Spinal cord (tissue), 10 donors: ENCODE data around the gene DAPK3. TPM values are rescaled to one million over a fixed set of nuclear protein-coding genes. Genes with fewer than 3 reads are reported as not detected.
"Not testable (repeated sequence)": the region's sequence is repeated elsewhere in the genome, so short reads cannot be mapped to it uniquely, and the experiment has no call there.

Experiments used
- DNase-seq, 6 donors: peaks; one replicate each; pipeline versions ENCODE4 v3.0.0 to v3.0.0-alpha.2; 2013 to 2015; ENCODE audit warnings: low spot score in 6 of 6, low read depth in 4 of 6
- H3K27ac ChIP-seq: one replicate; pipeline ENCODE4 v1.5.1; 2013; ENCODE audit warnings: low read depth, low read length, control low read depth
- H3K27me3 ChIP-seq: one replicate; pipeline ENCODE4 v1.6.1; 2013; ENCODE audit warnings: low read length; ENCODE audit not compliant: control insufficient read depth, insufficient read depth
- H3K36me3 ChIP-seq: one replicate; pipeline ENCODE4 v1.6.1; 2013; ENCODE audit warnings: low read length; ENCODE audit not compliant: control insufficient read depth, insufficient read depth
- H3K4me1 ChIP-seq: one replicate; pipeline ENCODE4 v1.6.1; 2013; ENCODE audit warnings: low read length; ENCODE audit not compliant: control insufficient read depth, insufficient read depth
- H3K4me3 ChIP-seq: one replicate; pipeline ENCODE4 v1.5.1; 2013; ENCODE audit warnings: low read depth, low read length, control low read depth
- H3K9me3 ChIP-seq: one replicate; pipeline ENCODE4 v1.6.1; 2013; ENCODE audit warnings: low read length; ENCODE audit not compliant: control insufficient read depth, insufficient read depth
- WGBS: methylation state at CpG from one replicate; pipeline ENCODE4 v1.1.5; 2013; ENCODE audit warnings: missing lambda C conversion rate; ENCODE audit not compliant: insufficient coverage; 5-methylcytosine and 5-hydroxymethylcytosine counted together
- polyA plus RNA-seq, 2 donors: library from polyadenylated mRNA; unstranded; fragments of 120-200 nt; gene quantifications; one replicate each; pipeline ENCODE4 v1.2.1, GENCODE V29; 2013; ENCODE audit not compliant: insufficient read length in 2 of 2
- total RNA-seq, 2 donors: library from RNA; depleted of rRNA in 1 of 2; stranded (reverse); fragments of 120-200 nt in 1 of 2; fragments of >200 nt in 1 of 2; gene quantifications; one replicate each; pipeline versions ENCODE4 v1.2.3 to v1.2.4, GENCODE V29; 2013 to 2014
- donor health status: healthy.

DAPK3 gene
- total and polyA plus RNA-seq, 4 donors: 40.1 to 79.6 (median 59.7) TPM

- H3K27me3 ChIP-seq: no peaks in the 10 kb centered on the region
- H3K4me3 ChIP-seq: peak overlapping the region; percentile 86
- WGBS: 13% methylated on average over 2 of the region's 9 CpGs
- peak overlapping the region; percentile 94 for H3K27ac ChIP-seq
- H3K4me1 ChIP-seq: peaks cover 35% of the 10 kb centered on the region
- DNase-seq: peak in 1 of 6 donors; percentile 88
- peaks cover 66% of the 10 kb centered on the region for H3K36me3 ChIP-seq
- H3K9me3 ChIP-seq: no peaks in the 10 kb centered on the region
Measured at GRCh38 chr19:3968556-3969434, 2.1 kb downstream of the DAPK3 start.

- peaks cover 74% of the 10 kb centered on the region for H3K36me3 ChIP-seq
Measured at GRCh38 chr19:3967983-3968382, 2.9 kb downstream of the DAPK3 start.

DNA sequence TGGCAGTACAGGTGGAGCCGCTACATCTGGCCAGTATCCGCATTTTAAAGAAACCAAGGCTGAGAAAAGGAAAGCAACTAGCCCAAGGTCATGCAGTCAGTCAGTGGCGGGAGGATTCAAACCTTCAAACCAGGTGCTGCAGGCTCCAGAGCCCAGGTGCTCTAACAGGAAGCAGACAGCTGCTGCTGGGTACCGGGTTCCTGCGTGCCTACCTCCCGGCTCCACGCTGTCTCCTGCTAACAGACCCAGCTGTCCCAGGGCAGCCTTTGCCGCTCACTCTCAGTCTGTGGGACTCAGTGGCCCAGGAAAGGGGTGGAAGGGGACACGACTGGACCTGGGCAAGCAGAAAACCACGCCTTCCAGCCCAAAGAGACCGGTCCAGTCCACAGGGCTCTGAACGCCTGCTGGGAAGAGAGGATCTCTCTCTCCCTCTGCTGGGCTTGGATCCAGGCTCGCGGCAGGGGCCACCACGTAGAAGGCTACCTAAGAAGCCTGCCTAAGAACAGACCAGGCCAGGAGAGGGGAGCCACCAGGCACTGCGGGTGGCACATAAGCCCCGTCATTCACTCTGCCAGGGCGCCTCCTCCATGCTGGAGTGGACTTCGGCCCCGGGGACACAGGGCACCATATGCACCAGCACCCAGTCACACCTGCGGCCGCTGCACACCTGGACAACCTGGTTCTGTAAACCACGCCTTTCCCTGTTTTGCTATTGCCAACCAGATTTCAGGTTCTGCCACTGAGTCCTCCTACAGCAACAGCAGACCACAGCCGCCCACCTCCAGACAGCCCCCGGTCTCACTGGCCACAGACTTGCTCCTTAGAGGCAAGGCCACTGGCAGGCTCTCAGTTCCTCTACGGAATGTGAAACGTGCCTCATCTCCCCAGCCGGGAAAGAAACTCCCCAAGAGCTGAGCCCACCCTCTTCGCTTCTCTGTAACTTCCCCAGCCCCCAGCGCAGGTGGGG is 4.6 kb downstream of the DAPK3 start:
- Histone ChIP-seq H3K4me1 (peaks cover 34% of the 10 kb centered on the region), H3K9me3 (no peaks in the 10 kb centered on the region), H3K27me3 (no peaks in the 10 kb centered on the region), H3K4me3 (no peak overlapping the region), H3K27ac (no peak overlapping the region), H3K36me3 (peaks cover 83% of the 10 kb centered on the region)
- no peak for DNase-seq
- 89% methylated on average over 28 of the region's 30 CpGs for WGBS

More at GRCh38 chr19:3967983-3968382, 2.9 kb downstream of the DAPK3 start:
- Histone ChIP-seq H3K4me1 (peaks cover 35% of the 10 kb centered on the region), H3K27ac (peak overlapping the region; percentile 94)
- not testable (repeated sequence) for H3K27me3 ChIP-seq, H3K4me3 ChIP-seq, H3K9me3 ChIP-seq, DNase-seq
- WGBS: 91% methylated on average over 7 of the region's 12 CpGs

GRCh38 chr19:3964256-3965194 is 6.4 kb downstream of the DAPK3 start:
- DNase-seq: no peak
- no peaks in the 10 kb centered on the region for H3K9me3 ChIP-seq
- peaks cover 100% of the 10 kb centered on the region for H3K36me3 ChIP-seq
- H3K27ac ChIP-seq: no peak overlapping the region
- peaks cover 22% of the 10 kb centered on the region for H3K4me1 ChIP-seq
- WGBS: 93% methylated on average over 38 of the region's 60 CpGs
- no peaks in the 10 kb centered on the region for H3K27me3 ChIP-seq
- no peak overlapping the region for H3K4me3 ChIP-seq

- Histone ChIP-seq H3K4me1 (peaks cover 13% of the 10 kb centered on the region), H3K9me3 (no peaks in the 10 kb centered on the region), H3K36me3 (peaks cover 100% of the 10 kb centered on the region), H3K27ac (no peak overlapping the region), H3K27me3 (no peaks in the 10 kb centered on the region), H3K4me3 (no peak overlapping the region)
- WGBS: 94% methylated on average over 34 of the region's 35 CpGs
- DNase-seq: no peak
Measured at GRCh38 chr19:3963458-3964255, 7.2 kb downstream of the DAPK3 start.

DNA sequence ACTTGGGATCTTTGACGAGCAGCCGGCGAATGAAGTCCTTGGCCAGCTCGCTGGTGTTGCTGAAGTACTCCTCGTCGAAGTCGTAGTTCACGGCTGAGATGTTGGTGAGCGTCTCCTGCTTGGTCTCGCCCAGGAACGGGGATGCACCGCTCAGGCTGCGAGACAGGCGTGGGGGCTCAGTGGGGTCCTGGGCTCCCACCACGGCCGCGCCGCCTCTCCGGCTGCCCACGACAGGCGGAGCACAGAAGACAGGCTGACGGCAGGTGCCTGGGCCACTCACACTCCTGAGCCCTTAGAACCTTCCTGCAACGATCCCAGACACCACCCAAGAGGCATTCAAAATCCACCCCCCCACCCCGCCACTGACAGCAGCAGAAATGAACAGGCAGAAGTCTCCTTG is 9.9 kb downstream of the DAPK3 start:
- H3K4me3 ChIP-seq: no peak overlapping the region
- no peaks in the 10 kb centered on the region for H3K9me3 ChIP-seq
- no peaks in the 10 kb centered on the region for H3K4me1 ChIP-seq
- no peak for DNase-seq
- no peak overlapping the region for H3K27ac ChIP-seq
- 94% methylated on average over 23 of the region's 24 CpGs for WGBS
- H3K27me3 ChIP-seq: no peaks in the 10 kb centered on the region
- peaks cover 93% of the 10 kb centered on the region for H3K36me3 ChIP-seq

DNA sequence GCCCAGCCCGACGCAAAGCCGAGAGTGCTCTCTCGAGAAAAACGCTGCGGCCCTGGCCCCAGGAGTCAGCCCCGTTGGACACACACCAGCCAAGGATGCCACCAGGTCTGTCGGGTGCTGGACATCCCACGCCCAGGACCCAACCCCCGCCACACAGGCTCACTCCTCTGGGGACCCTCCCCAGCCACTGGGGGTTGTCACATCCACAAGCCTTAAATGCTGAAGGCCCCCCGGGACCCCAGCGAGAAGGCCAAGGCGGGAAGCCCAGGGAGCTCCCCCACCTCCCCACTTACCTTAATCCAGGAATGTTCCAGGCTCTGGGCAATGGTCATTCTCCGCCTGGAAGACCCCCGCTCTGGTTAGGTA is 11.2 kb downstream of the DAPK3 start:
- H3K4me1 ChIP-seq: no peaks in the 10 kb centered on the region
- no peak overlapping the region for H3K27ac ChIP-seq
- no peaks in the 10 kb centered on the region for H3K9me3 ChIP-seq
- no peak overlapping the region for H3K4me3 ChIP-seq
- H3K27me3 ChIP-seq: no peaks in the 10 kb centered on the region
- no peak for DNase-seq
- 96% methylated on average over 12 of the region's 15 CpGs for WGBS
- H3K36me3 ChIP-seq: peaks cover 87% of the 10 kb centered on the region

DNA sequence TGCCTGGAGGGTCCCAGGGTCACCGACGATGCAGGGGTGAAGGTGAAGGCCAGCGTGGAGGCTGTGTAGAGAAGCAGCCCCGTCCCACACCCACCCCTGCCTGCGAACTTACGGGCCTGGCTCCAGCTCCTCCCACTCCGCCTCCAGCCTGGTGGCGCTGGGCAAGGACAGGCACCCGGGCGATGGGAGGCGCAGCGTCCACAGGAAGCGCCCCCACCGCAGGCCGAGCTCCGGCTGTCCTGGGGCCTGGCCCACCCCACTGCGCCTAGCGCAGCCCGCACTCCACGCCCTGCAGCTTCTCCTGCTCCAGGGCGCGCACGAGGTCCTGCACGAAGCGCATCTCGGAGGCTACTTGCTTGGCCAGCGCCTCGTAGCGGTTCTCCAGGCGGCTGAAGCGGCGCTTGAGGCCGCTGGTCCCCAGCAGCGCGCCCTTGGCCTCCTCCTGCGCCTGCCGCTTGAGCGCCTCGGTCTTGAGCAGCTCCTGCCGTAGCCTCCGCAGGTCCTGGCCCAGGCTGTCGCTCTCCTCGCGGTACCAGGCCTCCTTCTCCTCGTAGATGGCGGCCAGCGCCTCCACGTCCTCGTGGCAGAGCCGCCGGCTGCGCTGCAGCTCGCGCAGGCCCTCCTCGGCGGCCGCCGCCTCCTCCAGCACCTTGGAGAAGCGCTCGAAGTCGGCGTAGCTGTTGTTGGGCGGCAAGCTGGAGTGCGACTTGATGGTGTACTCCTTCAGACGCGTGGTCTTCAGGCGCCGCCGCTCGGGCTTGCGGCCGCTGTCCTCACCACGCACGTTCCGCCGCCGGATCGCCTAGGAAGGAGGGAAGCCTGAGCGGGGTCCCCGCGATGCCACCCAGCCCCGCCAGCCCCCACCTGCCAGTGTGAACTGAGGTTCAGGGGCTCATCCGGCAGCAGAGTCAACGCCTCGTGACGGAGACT is 11.8 kb downstream of the DAPK3 start:
- 97% methylated on average over 86 of the region's 86 CpGs for WGBS
- no peak overlapping the region for H3K4me3 ChIP-seq

More for the DNA sequence above, 11.8 kb downstream of the DAPK3 start:
- Histone ChIP-seq H3K27me3 (no peaks in the 10 kb centered on the region), H3K27ac (no peak overlapping the region), H3K9me3 (no peaks in the 10 kb centered on the region), H3K36me3 (peaks cover 81% of the 10 kb centered on the region), H3K4me1 (no peaks in the 10 kb centered on the region)
- no peak for DNase-seq
